Neural progenitor cell (in vitro differentiated cells): ENCODE data around the gene CD96. TPM values are rescaled to one million over a fixed set of nuclear protein-coding genes. Genes with fewer than 3 reads are reported as not detected.

ENCODE experiments used
- DNase-seq: peaks from one replicate; pipeline ENCODE4 v3.0.0-alpha.2; 2016; ENCODE audit warnings: low spot score
- H2AFZ ChIP-seq: fragments of 200-600 bp; sonication (generic); replicated peaks from 2 replicates; pipeline ENCODE4 v1.6.1; 2016; ENCODE audit warnings: antibody characterized with exemption
- H3F3A ChIP-seq: fragments of 200-600 bp; sonication (generic); 2 replicates; pipeline ENCODE4 v1.6.1; 2016; ENCODE audit warnings: antibody characterized with exemption, low read depth
- H3K27ac ChIP-seq: fragments of 200-600 bp; sonication (generic); 2 replicates; pipeline ENCODE4 v1.5.1; 2016; ENCODE audit warnings: mild to moderate bottlenecking
- H3K27me3 ChIP-seq: fragments of 200-600 bp; sonication (generic); 2 replicates; pipeline ENCODE4 v1.6.1; 2016; ENCODE audit warnings: mild to moderate bottlenecking, moderate library complexity
- H3K36me3 ChIP-seq: fragments of 200-600 bp; sonication (generic); 2 replicates; pipeline ENCODE4 v1.5.1; 2016
- H3K4me1 ChIP-seq: fragments of 200-600 bp; sonication (generic); 2 replicates; pipeline ENCODE4 v1.6.1; 2016; ENCODE audit warnings: mixed run types
- H3K4me2 ChIP-seq: fragments of 200-600 bp; sonication (generic); 2 replicates; pipeline ENCODE4 v1.6.1; 2016
- H3K4me3 ChIP-seq: fragments of 200-600 bp; sonication (generic); 2 replicates; pipeline ENCODE4 v1.5.1; 2016
- H3K79me2 ChIP-seq: fragments of 200-600 bp; sonication (generic); 2 replicates; pipeline ENCODE4 v1.6.1; 2016; ENCODE audit warnings: low read depth
- H3K9ac ChIP-seq: fragments of 200-600 bp; sonication (generic); 2 replicates; pipeline ENCODE4 v1.6.1; 2016
- H3K9me3 ChIP-seq: fragments of 200-600 bp; sonication (generic); 2 replicates; pipeline ENCODE4 v1.5.1; 2016; ENCODE audit warnings: low read depth
- H4K20me1 ChIP-seq: fragments of 200-600 bp; sonication (generic); 2 replicates; pipeline ENCODE4 v1.6.1; 2016; ENCODE audit warnings: low read depth
- H3K27ac Mint-ChIP-seq: 3 replicates; pipeline ENCODE4 v1.8.0; 2021; ENCODE audit warnings: mixed read lengths
- H3K27me3 Mint-ChIP-seq: 2 replicates; pipeline ENCODE4 v1.8.0; 2022; ENCODE audit warnings: low read depth, mild to moderate bottlenecking, inconsistent platforms, moderate library complexity, mixed read lengths; ENCODE audit not compliant: insufficient read depth
- H3K36me3 Mint-ChIP-seq: 3 replicates; pipeline ENCODE4 v1.8.0; 2021; ENCODE audit warnings: mixed read lengths
- H3K4me1 Mint-ChIP-seq: 3 replicates; pipeline ENCODE4 v1.8.0; 2021; ENCODE audit warnings: mixed read lengths
- H3K4me3 Mint-ChIP-seq: 3 replicates; pipeline ENCODE4 v1.8.0; 2021; ENCODE audit warnings: mild to moderate bottlenecking, moderate library complexity, mixed read lengths
- H3K9me3 Mint-ChIP-seq: 3 replicates; pipeline ENCODE4 v1.8.0; 2020; ENCODE audit warnings: mixed read lengths
- CTCF ChIP-seq: fragments of 200-600 bp; sonication (generic); IDR thresholded peaks from 2 replicates; pipeline ENCODE4 v1.5.1; 2017; ENCODE audit warnings: antibody characterized with exemption, mild to moderate bottlenecking
- EZH2 ChIP-seq: fragments of 200-600 bp; sonication (generic); IDR thresholded peaks from 2 replicates; pipeline ENCODE4 v1.6.1; 2017; ENCODE audit warnings: antibody characterized with exemption, mild to moderate bottlenecking, moderate library complexity
- EZH2phosphoT487 ChIP-seq: fragments of 200-600 bp; sonication (generic); IDR thresholded peaks from 2 replicates; pipeline ENCODE4 v1.6.1; 2017; ENCODE audit warnings: antibody characterized with exemption
- total RNA-seq: library from RNA; depleted of rRNA; stranded (reverse); fragments of >200 nt; gene quantifications from 2 replicates; pipeline ENCODE4 v1.2.3, GENCODE V29; 2015; ENCODE audit warnings: low replicate concordance

Gene CD96
- total RNA-seq, 1 donor from 2014 or later: not detected

- Histone ChIP-seq H4K20me1 (no peaks in the 10 kb centered on the region), H3K4me2 (no peak overlapping the region), H3K27me3 (no peaks in the 10 kb centered on the region), H3K9me3 (no peaks in the 10 kb centered on the region), H3K27ac (no peak overlapping the region), H3K9ac (no peak overlapping the region), H3K36me3 (no peaks in the 10 kb centered on the region), H2AFZ (no peak overlapping the region), H3F3A (no peaks in the 10 kb centered on the region), H3K4me1 (no peaks in the 10 kb centered on the region), H3K79me2 (no peaks in the 10 kb centered on the region), H3K4me3 (no peak overlapping the region)
- Mint-ChIP-seq H3K4me3 (no peak overlapping the region), H3K36me3 (no peaks in the 10 kb centered on the region), H3K4me1 (no peaks in the 10 kb centered on the region), H3K27me3 (peaks cover 4% of the 10 kb centered on the region), H3K27ac (no peak overlapping the region), H3K9me3 (peaks cover 2% of the 10 kb centered on the region)
- no peak for DNase-seq
- TF ChIP-seq EZH2phosphoT487 (no peak), EZH2 (no peak), CTCF (no peak)
These were observed 74.6 kb downstream of the CD96 start for GRCh38 chr3:111616417-111617105.

- H3K27ac ChIP-seq: no peak overlapping the region
These were observed 75.4 kb downstream of the CD96 start for GRCh38 chr3:111617406-111617805.

GRCh38 chr3:111617912-111618601, 76.1 kb downstream of the CD96 start:
- no peaks in the 10 kb centered on the region for H3K36me3 Mint-ChIP-seq
- no peaks in the 10 kb centered on the region for H3K4me1 ChIP-seq
- H3K36me3 ChIP-seq: no peaks in the 10 kb centered on the region
- no peak overlapping the region for H3K4me3 ChIP-seq
- H3K9me3 ChIP-seq: no peaks in the 10 kb centered on the region
- no peaks in the 10 kb centered on the region for H3K79me2 ChIP-seq
- no peak overlapping the region for H3K9ac ChIP-seq
- H3K27ac Mint-ChIP-seq: no peak overlapping the region
- H3K9me3 Mint-ChIP-seq: peaks cover 2% of the 10 kb centered on the region
- no peak overlapping the region for H3K27ac ChIP-seq
- no peak for TF ChIP-seq EZH2phosphoT487
- TF ChIP-seq EZH2: no peak
- no peak for TF ChIP-seq CTCF
- H3K27me3 Mint-ChIP-seq: peaks cover 4% of the 10 kb centered on the region
- no peak for DNase-seq
- no peak overlapping the region for H2AFZ ChIP-seq
- no peaks in the 10 kb centered on the region for H3F3A ChIP-seq
- H3K27me3 ChIP-seq: no peaks in the 10 kb centered on the region
- no peaks in the 10 kb centered on the region for H3K4me1 Mint-ChIP-seq
- H3K4me3 Mint-ChIP-seq: no peak overlapping the region
- H3K4me2 ChIP-seq: no peak overlapping the region
- H4K20me1 ChIP-seq: no peaks in the 10 kb centered on the region

More at GRCh38 chr3:111617406-111617805, 75.4 kb downstream of the CD96 start:
- H3K4me3 ChIP-seq: no peak overlapping the region
- no peaks in the 10 kb centered on the region for H4K20me1 ChIP-seq
- Mint-ChIP-seq H3K36me3 (no peaks in the 10 kb centered on the region), H3K9me3 (peaks cover 2% of the 10 kb centered on the region), H3K4me1 (no peaks in the 10 kb centered on the region), H3K27ac (no peak overlapping the region), H3K4me3 (no peak overlapping the region), H3K27me3 (peaks cover 4% of the 10 kb centered on the region)
- H3K9ac ChIP-seq: no peak overlapping the region
- no peak overlapping the region for H2AFZ ChIP-seq
- no peaks in the 10 kb centered on the region for H3K27me3 ChIP-seq
- no peaks in the 10 kb centered on the region for H3K4me1 ChIP-seq
- no peak for DNase-seq
- no peaks in the 10 kb centered on the region for H3K79me2 ChIP-seq
- H3K4me2 ChIP-seq: no peak overlapping the region
- no peaks in the 10 kb centered on the region for H3K9me3 ChIP-seq
- no peak for TF ChIP-seq EZH2phosphoT487
- TF ChIP-seq CTCF: no peak
- no peak for TF ChIP-seq EZH2
- H3F3A ChIP-seq: no peaks in the 10 kb centered on the region
- no peaks in the 10 kb centered on the region for H3K36me3 ChIP-seq
